Measurements from ENCODE around the gene CLRN1.

DNA sequence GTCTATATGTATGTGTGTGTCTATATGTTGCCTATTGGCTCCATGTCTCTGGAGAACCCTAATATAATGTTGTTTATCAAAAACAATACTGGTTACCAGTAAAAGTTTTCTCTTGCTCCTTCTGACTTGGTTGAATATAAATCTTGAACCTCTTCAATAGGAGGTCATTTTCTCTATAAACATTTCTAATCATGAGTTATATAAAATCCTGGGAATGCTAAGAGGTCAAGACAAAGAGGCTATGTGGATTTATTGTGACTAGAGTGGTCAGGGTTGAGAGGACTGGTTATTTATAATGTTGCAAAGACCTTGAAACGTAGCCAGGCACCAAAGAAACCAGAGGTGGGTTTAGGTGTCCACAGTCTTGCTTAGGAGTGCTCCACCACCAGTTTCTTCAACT, 66.1 kb downstream of the CLRN1 start:
- TF ChIP-seq, protein P1, sequence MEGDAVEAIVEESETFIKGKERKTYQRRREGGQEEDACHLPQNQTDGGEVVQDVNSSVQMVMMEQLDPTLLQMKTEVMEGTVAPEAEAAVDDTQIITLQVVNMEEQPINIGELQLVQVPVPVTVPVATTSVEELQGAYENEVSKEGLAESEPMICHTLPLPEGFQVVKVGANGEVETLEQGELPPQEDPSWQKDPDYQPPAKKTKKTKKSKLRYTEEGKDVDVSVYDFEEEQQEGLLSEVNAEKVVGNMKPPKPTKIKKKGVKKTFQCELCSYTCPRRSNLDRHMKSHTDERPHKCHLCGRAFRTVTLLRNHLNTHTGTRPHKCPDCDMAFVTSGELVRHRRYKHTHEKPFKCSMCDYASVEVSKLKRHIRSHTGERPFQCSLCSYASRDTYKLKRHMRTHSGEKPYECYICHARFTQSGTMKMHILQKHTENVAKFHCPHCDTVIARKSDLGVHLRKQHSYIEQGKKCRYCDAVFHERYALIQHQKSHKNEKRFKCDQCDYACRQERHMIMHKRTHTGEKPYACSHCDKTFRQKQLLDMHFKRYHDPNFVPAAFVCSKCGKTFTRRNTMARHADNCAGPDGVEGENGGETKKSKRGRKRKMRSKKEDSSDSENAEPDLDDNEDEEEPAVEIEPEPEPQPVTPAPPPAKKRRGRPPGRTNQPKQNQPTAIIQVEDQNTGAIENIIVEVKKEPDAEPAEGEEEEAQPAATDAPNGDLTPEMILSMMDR (conservative IDR thresholded peaks at IDR 0.05; ENCODE audit: low read length) = no peak
- TF ChIP-seq EZH2phosphoT487 (IDR thresholded peaks at IDR 0.05; ENCODE audit: borderline replicate concordance, low read depth, low read length) = no peak
